ENCODE measurements around the gene ADK. TPM values are rescaled to one million over a fixed set of nuclear protein-coding genes. Genes with fewer than 3 reads are reported as not detected.
"Not testable (repeated sequence)": the region's sequence is repeated elsewhere in the genome, so short reads cannot be mapped to it uniquely, and the experiment has no call there.

Gene ADK
- polyA plus RNA-seq, 2 donors, result 27.3 to 45.2 TPM

GRCh38 chr10:74490551-74490950 lies 339.5 kb downstream of the ADK start:
- H3K4me1 ChIP-seq (ENCODE audit: control insufficient read depth in 2 of 2, insufficient read depth in 2 of 2, low read length in 1 of 2), result no peaks in the 10 kb centered on the region
- H3K27me3 ChIP-seq (ENCODE audit: control insufficient read depth in 1 of 2, insufficient read depth in 2 of 2, low read length in 2 of 2), result no peaks in the 10 kb centered on the region
- H3K9me3 ChIP-seq (ENCODE audit: control insufficient read depth in 2 of 2, insufficient read depth in 1 of 2, low read depth in 1 of 2, low read length in 1 of 2), result no peaks in the 10 kb centered on the region
- H3K27ac ChIP-seq (ENCODE audit: low read depth in 2 of 2, low read length in 1 of 2), result no peak overlapping the region
- no peaks in the 10 kb centered on the region for H3K36me3 ChIP-seq (ENCODE audit: control insufficient read depth in 2 of 2, insufficient read depth in 2 of 2, low read length in 1 of 2)
- H3K4me3 ChIP-seq (ENCODE audit: low read depth in 1 of 2, low read length in 2 of 2), result no peak overlapping the region
- WGBS, 2 donors, result 79 to 91% methylated on average over 4 of the region's 4 CpGs

GRCh38 chr10:74491014-74491413 lies 340.0 kb downstream of the ADK start:
- H3K27ac ChIP-seq (ENCODE audit: low read depth in 2 of 2, low read length in 1 of 2), result no peak overlapping the region
- WGBS, 2 donors, result 99% methylated on average over 4 of the region's 4 CpGs
- H3K9me3 ChIP-seq (ENCODE audit: control insufficient read depth in 2 of 2, insufficient read depth in 1 of 2, low read depth in 1 of 2, low read length in 1 of 2), result no peaks in the 10 kb centered on the region
- H3K4me1 ChIP-seq (ENCODE audit: control insufficient read depth in 2 of 2, insufficient read depth in 2 of 2, low read length in 1 of 2), result no peaks in the 10 kb centered on the region
- H3K4me3 ChIP-seq (ENCODE audit: low read depth in 1 of 2, low read length in 2 of 2), result no peak overlapping the region
- H3K27me3 ChIP-seq (ENCODE audit: control insufficient read depth in 1 of 2, insufficient read depth in 2 of 2, low read length in 2 of 2), result no peaks in the 10 kb centered on the region
- no peaks in the 10 kb centered on the region for H3K36me3 ChIP-seq (ENCODE audit: control insufficient read depth in 2 of 2, insufficient read depth in 2 of 2, low read length in 1 of 2)

DNA sequence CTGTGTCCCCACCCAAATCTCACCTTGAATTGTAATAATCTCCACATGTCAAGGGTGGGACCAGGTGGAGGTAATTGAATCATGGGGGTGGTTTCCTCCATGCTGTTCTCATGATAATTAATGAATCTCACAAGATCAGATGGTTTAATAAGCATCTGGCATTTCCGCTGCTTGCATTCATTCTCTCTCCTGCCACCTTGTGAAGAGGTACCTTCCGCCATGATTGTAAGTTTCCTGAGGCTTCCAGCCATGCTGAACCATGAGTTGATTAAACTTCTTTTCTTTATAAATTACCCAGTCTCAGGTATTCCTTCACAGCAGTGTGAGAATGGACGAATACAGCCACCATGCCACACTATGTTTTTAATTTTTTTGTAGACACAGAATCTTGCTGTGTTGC lies 345.3 kb downstream of the ADK start:
- not testable (repeated sequence) for H3K27me3 ChIP-seq (ENCODE audit: control insufficient read depth in 1 of 2, insufficient read depth in 2 of 2, low read length in 2 of 2); H3K4me3 ChIP-seq (ENCODE audit: low read depth in 1 of 2, low read length in 2 of 2); H3K27ac ChIP-seq (ENCODE audit: low read depth in 2 of 2, low read length in 1 of 2); H3K9me3 ChIP-seq (ENCODE audit: control insufficient read depth in 2 of 2, insufficient read depth in 1 of 2, low read depth in 1 of 2, low read length in 1 of 2); H3K36me3 ChIP-seq (ENCODE audit: control insufficient read depth in 2 of 2, insufficient read depth in 2 of 2, low read length in 1 of 2); H3K4me1 ChIP-seq (ENCODE audit: control insufficient read depth in 2 of 2, insufficient read depth in 2 of 2, low read length in 1 of 2)
- 97 to 100% methylated on average over 3 of the region's 3 CpGs for WGBS, 2 donors

DNA sequence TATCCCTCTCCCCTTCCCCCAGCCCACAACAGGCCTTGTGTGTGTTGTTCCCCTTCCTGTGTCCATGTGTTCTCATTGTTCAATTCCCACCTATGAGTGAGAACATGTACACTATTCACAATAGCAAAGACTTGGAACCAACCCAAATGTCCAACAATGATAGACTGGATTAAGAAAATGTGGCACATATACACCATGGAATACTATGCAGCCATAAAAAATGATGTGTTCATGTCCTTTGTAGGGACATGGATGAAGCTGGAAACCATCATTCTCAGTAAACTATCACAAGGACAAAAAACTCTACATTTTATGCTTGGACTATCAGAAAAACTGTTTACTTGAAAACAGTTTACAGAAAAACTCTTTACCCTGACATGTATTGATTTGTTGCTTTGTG lies 347.6 kb downstream of the ADK start:
- not testable (repeated sequence) for H3K9me3 ChIP-seq (ENCODE audit: control insufficient read depth in 2 of 2, insufficient read depth in 1 of 2, low read depth in 1 of 2, low read length in 1 of 2); H3K36me3 ChIP-seq (ENCODE audit: control insufficient read depth in 2 of 2, insufficient read depth in 2 of 2, low read length in 1 of 2); H3K4me1 ChIP-seq (ENCODE audit: control insufficient read depth in 2 of 2, insufficient read depth in 2 of 2, low read length in 1 of 2); H3K27me3 ChIP-seq (ENCODE audit: control insufficient read depth in 1 of 2, insufficient read depth in 2 of 2, low read length in 2 of 2); H3K27ac ChIP-seq (ENCODE audit: low read depth in 2 of 2, low read length in 1 of 2); H3K4me3 ChIP-seq (ENCODE audit: low read depth in 1 of 2, low read length in 2 of 2)

GRCh38 chr10:74500026-74500704 lies 349.1 kb downstream of the ADK start:
- 79 to 88% methylated on average over 4 of the region's 4 CpGs for WGBS, 2 donors
- H3K36me3 ChIP-seq (ENCODE audit: control insufficient read depth in 2 of 2, insufficient read depth in 2 of 2, low read length in 1 of 2), result no peaks in the 10 kb centered on the region
- no peak overlapping the region for H3K27ac ChIP-seq (ENCODE audit: low read depth in 2 of 2, low read length in 1 of 2)
- H3K27me3 ChIP-seq (ENCODE audit: control insufficient read depth in 1 of 2, insufficient read depth in 2 of 2, low read length in 2 of 2), result no peaks in the 10 kb centered on the region
- no peaks in the 10 kb centered on the region for H3K9me3 ChIP-seq (ENCODE audit: control insufficient read depth in 2 of 2, insufficient read depth in 1 of 2, low read depth in 1 of 2, low read length in 1 of 2)
- H3K4me1 ChIP-seq (ENCODE audit: control insufficient read depth in 2 of 2, insufficient read depth in 2 of 2, low read length in 1 of 2), result no peaks in the 10 kb centered on the region
- no peak overlapping the region for H3K4me3 ChIP-seq (ENCODE audit: low read depth in 1 of 2, low read length in 2 of 2)

DNA sequence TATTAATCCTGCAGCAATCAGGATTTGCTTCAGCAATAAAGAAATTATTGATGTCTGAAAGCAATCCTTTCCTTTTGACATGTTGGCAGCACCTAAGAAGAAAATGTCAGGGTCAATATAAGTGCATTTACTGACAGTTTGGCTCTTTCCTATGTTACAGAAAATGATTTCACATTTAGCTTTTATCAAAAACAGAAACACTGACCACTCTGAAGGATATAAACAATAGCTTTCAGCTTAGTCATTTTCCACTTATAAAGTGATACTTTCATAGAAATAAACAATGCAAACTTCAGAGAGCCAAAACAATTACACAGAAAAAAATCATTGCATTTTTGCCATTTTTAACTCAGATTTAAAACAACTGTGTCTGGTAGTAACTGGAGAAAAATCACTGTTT lies 349.8 kb downstream of the ADK start:
- no peaks in the 10 kb centered on the region for H3K9me3 ChIP-seq (ENCODE audit: control insufficient read depth in 2 of 2, insufficient read depth in 1 of 2, low read depth in 1 of 2, low read length in 1 of 2)
- H3K4me3 ChIP-seq (ENCODE audit: low read depth in 1 of 2, low read length in 2 of 2), result no peak overlapping the region
- H3K4me1 ChIP-seq (ENCODE audit: control insufficient read depth in 2 of 2, insufficient read depth in 2 of 2, low read length in 1 of 2), result no peaks in the 10 kb centered on the region
- H3K27ac ChIP-seq (ENCODE audit: low read depth in 2 of 2, low read length in 1 of 2), result no peak overlapping the region
- H3K36me3 ChIP-seq (ENCODE audit: control insufficient read depth in 2 of 2, insufficient read depth in 2 of 2, low read length in 1 of 2), result no peaks in the 10 kb centered on the region
- no peaks in the 10 kb centered on the region for H3K27me3 ChIP-seq (ENCODE audit: control insufficient read depth in 1 of 2, insufficient read depth in 2 of 2, low read length in 2 of 2)

- Histone ChIP-seq H3K4me1 (ENCODE audit: control insufficient read depth in 2 of 2, insufficient read depth in 2 of 2, low read length in 1 of 2) (no peaks in the 10 kb centered on the region), H3K36me3 (ENCODE audit: control insufficient read depth in 2 of 2, insufficient read depth in 2 of 2, low read length in 1 of 2) (no peaks in the 10 kb centered on the region), H3K27ac (ENCODE audit: low read depth in 2 of 2, low read length in 1 of 2) (no peak overlapping the region), H3K27me3 (ENCODE audit: control insufficient read depth in 1 of 2, insufficient read depth in 2 of 2, low read length in 2 of 2) (no peaks in the 10 kb centered on the region), H3K4me3 (ENCODE audit: low read depth in 1 of 2, low read length in 2 of 2) (no peak overlapping the region), H3K9me3 (ENCODE audit: control insufficient read depth in 2 of 2, insufficient read depth in 1 of 2, low read depth in 1 of 2, low read length in 1 of 2) (no peaks in the 10 kb centered on the region)
- WGBS, 2 donors, result 83 to 84% methylated on average over 1 of the region's 1 CpG
Measured at GRCh38 chr10:74502963-74503608, 352.1 kb downstream of the ADK start.

GRCh38 chr10:74507951-74508350 lies 356.9 kb downstream of the ADK start:
- no peak overlapping the region for H3K4me3 ChIP-seq (ENCODE audit: low read depth in 1 of 2, low read length in 2 of 2)
- no peaks in the 10 kb centered on the region for H3K27me3 ChIP-seq (ENCODE audit: control insufficient read depth in 1 of 2, insufficient read depth in 2 of 2, low read length in 2 of 2)
- 94 to 100% methylated on average over 1 of the region's 1 CpG for WGBS, 2 donors
- no peaks in the 10 kb centered on the region for H3K9me3 ChIP-seq (ENCODE audit: control insufficient read depth in 2 of 2, insufficient read depth in 1 of 2, low read depth in 1 of 2, low read length in 1 of 2)
- no peak overlapping the region for H3K27ac ChIP-seq (ENCODE audit: low read depth in 2 of 2, low read length in 1 of 2)
- no peaks in the 10 kb centered on the region for H3K4me1 ChIP-seq (ENCODE audit: control insufficient read depth in 2 of 2, insufficient read depth in 2 of 2, low read length in 1 of 2)
- no peaks in the 10 kb centered on the region for H3K36me3 ChIP-seq (ENCODE audit: control insufficient read depth in 2 of 2, insufficient read depth in 2 of 2, low read length in 1 of 2)

GRCh38 chr10:74510594-74510993 lies 359.6 kb downstream of the ADK start:
- no peaks in the 10 kb centered on the region for H3K27me3 ChIP-seq (ENCODE audit: control insufficient read depth in 1 of 2, insufficient read depth in 2 of 2, low read length in 2 of 2)
- no peak overlapping the region for H3K27ac ChIP-seq (ENCODE audit: low read depth in 2 of 2, low read length in 1 of 2)
- no peaks in the 10 kb centered on the region for H3K9me3 ChIP-seq (ENCODE audit: control insufficient read depth in 2 of 2, insufficient read depth in 1 of 2, low read depth in 1 of 2, low read length in 1 of 2)
- no peaks in the 10 kb centered on the region for H3K36me3 ChIP-seq (ENCODE audit: control insufficient read depth in 2 of 2, insufficient read depth in 2 of 2, low read length in 1 of 2)
- WGBS, 2 donors, result 97 to 98% methylated on average over 3 of the region's 3 CpGs
- H3K4me3 ChIP-seq (ENCODE audit: low read depth in 1 of 2, low read length in 2 of 2), result no peak overlapping the region
- no peaks in the 10 kb centered on the region for H3K4me1 ChIP-seq (ENCODE audit: control insufficient read depth in 2 of 2, insufficient read depth in 2 of 2, low read length in 1 of 2)

- Histone ChIP-seq H3K36me3 (ENCODE audit: control insufficient read depth in 2 of 2, insufficient read depth in 2 of 2, low read length in 1 of 2) (no peaks in the 10 kb centered on the region), H3K9me3 (ENCODE audit: control insufficient read depth in 2 of 2, insufficient read depth in 1 of 2, low read depth in 1 of 2, low read length in 1 of 2) (no peaks in the 10 kb centered on the region), H3K27ac (ENCODE audit: low read depth in 2 of 2, low read length in 1 of 2) (no peak overlapping the region), H3K27me3 (ENCODE audit: control insufficient read depth in 1 of 2, insufficient read depth in 2 of 2, low read length in 2 of 2) (no peaks in the 10 kb centered on the region), H3K4me1 (ENCODE audit: control insufficient read depth in 2 of 2, insufficient read depth in 2 of 2, low read length in 1 of 2) (no peaks in the 10 kb centered on the region), H3K4me3 (ENCODE audit: low read depth in 1 of 2, low read length in 2 of 2) (no peak overlapping the region)
Measured at GRCh38 chr10:74511051-74511450, 360.0 kb downstream of the ADK start.
